GM18507 (cell line): ENCODE data around the gene SUSD3.
A peak's percentile ranks its signal among the peaks of the same experiment; 100 is the strongest.
"Not testable (repeated sequence)": the region's sequence is repeated elsewhere in the genome, so short reads cannot be mapped to it uniquely, and the experiment has no call there.

Source experiments
- DNase-seq: peaks from one replicate; pipeline ENCODE4 v3.0.0; 2011; ENCODE audit warnings: low read depth; ENCODE audit not compliant: insufficient read length; ENCODE audit errors: extremely low spot score
- FAIRE-seq: peaks from 2 replicates; lab custom pipeline; 2011; peaks lifted over from hg19 to GRCh38; lab: Jason Lieb, UNC

SUSD3 gene

GRCh38 chr9:93058355-93059010, at the start of gene SUSD3:
Gene SUSD3, plus strand, starts transcription at chr9:93058701. Its CDS starts 42 bp downstream, at chr9:93058743.
- DNase-seq: peak; percentile 69
- peak; percentile 84 for FAIRE-seq

DNA sequence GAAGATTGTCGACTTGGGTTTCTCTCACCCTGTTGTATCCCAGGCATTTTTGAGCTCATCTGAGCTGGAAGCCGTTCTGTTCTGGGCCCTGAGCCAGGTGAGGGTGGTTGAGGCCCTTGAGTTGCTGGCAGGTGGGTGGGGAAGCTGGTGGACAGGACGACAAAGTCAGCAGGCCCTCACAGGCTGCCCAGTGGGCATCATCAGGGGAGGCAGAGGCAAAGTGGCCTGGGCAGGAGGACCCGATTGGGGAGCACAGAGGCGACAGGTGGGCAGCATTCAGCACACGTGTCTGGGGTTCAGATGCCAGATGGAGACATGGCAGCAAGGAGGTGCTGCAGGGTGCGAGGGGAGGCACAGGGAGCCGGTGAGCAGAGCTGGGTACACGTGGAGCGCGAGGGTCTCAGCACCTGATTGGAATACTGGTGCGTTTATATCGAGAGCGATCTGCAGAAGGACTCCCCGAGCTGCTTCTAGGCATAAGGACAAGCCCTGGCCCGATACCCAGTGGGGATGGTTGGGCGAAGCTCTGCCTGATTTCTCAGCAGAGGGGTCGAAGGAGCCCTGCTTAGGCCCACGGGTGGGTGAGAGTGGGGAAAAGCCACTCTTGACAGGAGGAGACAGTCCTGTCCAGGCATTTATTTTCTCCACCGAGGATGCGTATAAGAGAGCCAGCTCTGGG, 49.0 kb upstream of the SUSD3 start:
- no peak for DNase-seq
- FAIRE-seq: no peak

- no peak for FAIRE-seq
Observed at GRCh38 chr9:93010056-93010455, 48.4 kb upstream of the SUSD3 start.

DNA sequence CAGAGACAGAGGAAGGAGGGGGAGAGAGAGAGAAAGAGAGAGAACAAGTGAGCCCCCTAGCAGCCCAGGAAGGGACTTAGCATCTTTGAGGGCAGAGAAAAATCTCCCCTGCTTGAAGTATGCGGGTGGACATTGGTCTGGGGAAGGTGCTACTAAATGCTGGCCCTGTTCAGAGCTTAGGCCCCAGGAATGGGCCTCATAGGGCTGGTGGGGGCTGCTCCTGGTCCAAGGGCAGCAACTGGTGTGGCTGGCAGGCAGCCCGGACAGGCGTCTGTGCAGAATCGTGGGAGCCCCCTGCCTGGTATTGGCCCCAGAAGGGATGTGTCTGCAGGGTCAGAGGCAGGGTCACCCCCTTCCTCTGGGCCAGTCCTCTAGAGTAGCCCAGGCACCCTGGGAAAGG, 47.8 kb upstream of the SUSD3 start:
- no peak for FAIRE-seq
- DNase-seq: no peak

More at GRCh38 chr9:93010056-93010455, 48.4 kb upstream of the SUSD3 start:
- no peak for DNase-seq

GRCh38 chr9:93011114-93011513, 47.4 kb upstream of the SUSD3 start:
- no peak for DNase-seq
- FAIRE-seq: no peak

- DNase-seq: no peak
- FAIRE-seq: no peak
Observed at GRCh38 chr9:93012963-93013855, 45.3 kb upstream of the SUSD3 start.

GRCh38 chr9:93013856-93014582, 44.5 kb upstream of the SUSD3 start:
- DNase-seq (no peak), FAIRE-seq (no peak)

DNA sequence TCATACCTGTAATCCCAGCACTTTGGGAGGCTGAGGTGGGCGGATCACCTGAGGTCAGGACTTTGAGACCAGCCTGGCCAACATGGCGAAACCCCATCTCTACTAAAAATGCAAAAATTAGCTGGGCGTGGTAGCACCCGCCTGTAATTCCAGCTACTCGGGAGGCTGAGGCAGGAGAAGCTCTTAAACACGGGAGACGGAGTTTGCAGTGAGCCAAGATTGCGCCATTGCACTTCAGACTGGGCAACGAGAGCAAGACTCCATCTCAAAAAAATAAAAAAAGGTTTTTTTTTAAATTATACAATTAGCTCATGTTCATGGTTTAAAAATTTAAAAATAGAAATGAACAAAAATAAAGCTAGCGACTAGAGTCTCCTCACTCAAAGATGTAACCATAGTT, 43.3 kb upstream of the SUSD3 start:
- not testable (repeated sequence) for FAIRE-seq

GRCh38 chr9:93017621-93018020, 40.9 kb upstream of the SUSD3 start:
- FAIRE-seq (no peak), DNase-seq (no peak)

More for the DNA sequence above, 43.3 kb upstream of the SUSD3 start:
- not testable (repeated sequence) for DNase-seq

DNA sequence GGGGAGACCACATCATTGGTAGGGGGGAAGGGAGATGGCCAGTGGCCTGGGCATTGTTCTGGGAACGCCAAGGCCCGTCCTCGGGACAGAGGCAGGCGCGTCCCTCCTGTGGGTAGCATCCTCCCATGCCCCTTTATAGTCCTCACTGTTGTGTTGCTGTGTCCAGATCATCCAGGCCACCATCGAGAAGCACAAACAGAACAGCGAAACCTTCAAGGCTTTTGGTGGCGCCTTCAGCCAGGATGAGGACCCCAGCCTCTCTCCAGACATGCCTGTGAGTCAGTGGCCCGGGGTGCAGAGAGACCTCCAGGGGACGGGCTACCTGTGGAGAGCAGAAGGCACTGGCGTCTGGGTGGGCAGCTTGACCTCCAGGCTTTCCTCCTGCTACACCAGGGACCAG, 38.4 kb upstream of the SUSD3 start:
- no peak for FAIRE-seq
- DNase-seq: no peak

GRCh38 chr9:93020771-93021670, 37.5 kb upstream of the SUSD3 start:
- DNase-seq: no peak
- no peak for FAIRE-seq

- no peak for DNase-seq
- FAIRE-seq: no peak
Observed at GRCh38 chr9:93022066-93022465, 36.4 kb upstream of the SUSD3 start.

DNA sequence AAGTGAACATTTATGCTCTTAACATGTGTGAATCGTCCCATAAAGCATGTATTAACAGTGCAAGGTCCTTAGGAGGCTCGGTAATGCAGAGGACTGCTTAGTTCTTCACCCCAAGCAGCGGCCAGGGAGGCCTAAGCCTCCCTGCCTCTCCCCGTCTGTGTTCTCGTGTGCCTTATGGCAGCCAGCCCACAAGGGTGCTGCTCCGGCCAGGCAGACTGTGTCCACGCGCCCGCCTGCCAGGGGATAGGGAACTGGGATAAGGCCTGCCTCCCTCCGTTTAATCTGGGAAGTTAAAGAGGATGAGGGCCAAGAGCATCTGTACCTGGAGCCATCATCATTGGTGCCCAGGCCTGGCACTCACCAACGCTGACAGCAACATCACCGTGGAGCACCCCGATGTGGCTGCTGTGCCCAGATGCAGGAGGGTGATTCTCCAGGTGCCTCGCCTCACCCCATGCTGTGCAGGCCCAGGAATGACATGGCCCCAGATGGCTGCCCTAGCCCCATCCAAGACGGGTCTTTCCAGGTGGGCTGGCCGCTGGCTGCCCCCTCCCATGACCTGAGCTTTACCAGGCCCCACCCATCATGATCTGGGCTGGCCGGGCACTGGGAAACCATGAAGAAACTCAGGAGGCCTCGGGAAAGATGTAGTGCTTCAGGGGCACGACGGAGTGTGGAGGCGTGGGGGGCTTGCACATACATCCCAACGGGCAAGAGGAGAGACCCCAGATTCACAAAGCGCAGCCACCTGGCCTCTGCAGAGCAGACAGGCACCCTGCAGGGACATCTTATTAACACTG, 35.6 kb upstream of the SUSD3 start:
- FAIRE-seq (no peak), DNase-seq (no peak)

DNA sequence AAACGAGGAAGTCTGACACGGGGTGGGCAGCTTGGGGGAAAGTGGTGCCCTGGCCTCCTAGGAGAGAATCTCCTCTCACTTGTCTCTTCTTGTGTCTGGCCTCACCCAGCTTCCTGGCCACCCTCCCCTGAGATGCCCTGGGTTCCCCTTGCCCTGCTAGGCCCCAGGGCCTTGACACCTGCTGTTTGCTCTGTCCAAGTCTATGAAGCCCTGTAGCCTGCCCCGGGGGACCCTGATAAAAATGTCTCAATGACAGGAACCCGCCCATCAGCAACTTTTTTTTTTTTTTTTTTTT, 35.0 kb upstream of the SUSD3 start:
- DNase-seq (no peak), FAIRE-seq (no peak)

GRCh38 chr9:93024646-93024910, 33.9 kb upstream of the SUSD3 start:
- DNase-seq (no peak), FAIRE-seq (no peak)

DNA sequence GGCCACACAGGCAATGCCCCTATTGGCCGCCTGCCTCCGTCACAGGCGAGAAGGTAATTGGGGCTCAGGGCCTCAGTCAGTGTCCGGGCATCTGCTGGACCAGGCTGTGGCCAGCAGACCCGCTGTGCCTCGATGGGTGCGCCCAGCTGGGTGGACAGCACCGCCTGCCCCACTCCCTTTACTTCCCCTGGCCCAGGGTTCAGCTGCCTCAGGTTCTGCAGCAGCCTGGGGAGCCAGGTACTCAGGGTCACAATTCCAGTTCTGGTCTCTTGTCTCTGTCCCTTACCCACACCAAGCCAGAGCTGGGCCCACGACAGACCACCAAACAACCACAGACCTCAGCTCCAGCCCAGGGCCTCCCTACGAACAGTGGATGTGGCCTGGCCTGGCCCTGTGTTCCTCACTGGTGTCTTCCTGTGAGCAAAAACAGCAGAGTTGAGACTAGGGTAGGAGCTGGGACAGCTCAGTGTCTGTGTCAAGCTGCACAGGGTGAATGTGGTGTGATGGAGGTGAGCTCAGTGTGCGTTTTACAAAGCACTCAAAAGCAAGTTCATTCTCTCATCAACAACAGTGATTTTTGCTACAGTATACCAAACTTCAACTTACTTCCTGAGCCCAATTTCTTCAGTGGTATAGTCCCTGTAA, 33.4 kb upstream of the SUSD3 start:
- FAIRE-seq (no peak), DNase-seq (no peak)

- DNase-seq (no peak), FAIRE-seq (no peak)
Observed at GRCh38 chr9:93025736-93026135, 32.8 kb upstream of the SUSD3 start.

DNA sequence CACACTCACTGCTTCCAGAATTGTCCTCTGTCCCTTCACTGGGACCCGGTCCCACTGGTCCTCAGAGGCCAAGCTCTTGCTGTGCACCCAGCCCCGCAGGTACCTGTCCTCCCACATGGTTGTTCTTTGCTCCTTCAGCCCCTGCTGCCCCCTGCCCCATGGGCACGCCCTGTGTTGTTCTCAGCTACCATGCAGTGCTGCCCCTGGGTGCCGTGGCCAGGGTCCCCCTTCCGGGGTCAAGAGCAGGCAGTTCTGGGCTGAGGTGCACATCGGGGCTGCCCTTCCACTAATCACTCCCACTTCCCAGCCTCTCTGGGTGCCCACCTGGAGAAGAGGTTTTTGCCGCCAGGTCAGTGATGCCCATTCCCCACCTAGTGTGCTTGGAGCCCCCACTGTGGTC, 31.9 kb upstream of the SUSD3 start:
- DNase-seq (no peak), FAIRE-seq (no peak)
